ENCODE results near the gene PCTP. TPM values are rescaled to one million over a fixed set of nuclear protein-coding genes. Genes with fewer than 3 reads are reported as not detected.

PCTP gene
- total RNA-seq: 15.2 and 18.3 TPM in 2 replicates

DNA sequence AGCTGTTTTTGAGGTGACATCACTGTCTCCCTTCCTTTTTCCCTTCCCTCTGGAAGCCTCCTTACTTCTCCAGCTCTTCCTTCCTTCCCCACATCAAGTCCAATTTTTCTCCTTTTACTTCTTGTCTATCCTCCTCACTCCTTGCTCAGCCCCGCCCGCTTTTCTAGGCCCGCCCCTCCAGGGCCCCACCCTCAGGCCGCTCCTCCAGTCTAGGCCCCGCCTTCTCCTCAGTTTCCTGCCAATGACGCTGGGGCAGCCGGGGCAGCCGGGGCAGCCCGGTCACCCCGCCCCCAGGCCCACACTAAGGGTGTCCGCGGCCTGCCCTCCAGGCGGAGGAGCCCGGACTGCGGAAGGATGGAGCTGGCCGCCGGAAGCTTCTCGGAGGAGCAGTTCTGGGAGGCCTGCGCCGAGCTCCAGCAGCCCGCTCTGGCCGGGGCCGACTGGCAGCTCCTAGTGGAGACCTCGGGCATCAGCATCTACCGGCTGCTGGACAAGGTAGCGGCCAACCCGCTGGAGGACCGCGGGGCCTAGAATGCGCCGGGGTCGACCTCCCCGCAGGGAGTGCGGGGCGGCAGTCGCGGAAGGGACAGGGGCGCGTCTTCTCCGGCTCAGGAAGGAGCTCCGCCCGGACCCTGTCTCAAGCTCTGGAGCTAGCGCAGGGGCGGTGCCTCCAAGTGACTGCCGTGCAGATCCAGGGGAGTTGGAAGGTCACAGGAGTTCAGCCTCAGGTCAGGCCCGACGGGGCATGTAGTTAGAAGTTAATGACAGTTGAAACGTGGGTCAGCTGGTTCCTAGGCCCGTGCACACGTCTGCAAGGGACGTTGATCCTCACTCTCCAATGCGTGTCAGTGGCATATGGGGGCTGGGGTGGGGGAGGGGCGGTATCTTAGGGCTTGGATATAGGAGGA is at the start of gene PCTP:
TSS of gene PCTP (plus strand) at position 302 of the 908 bp plus-strand sequence. CDS start at position 355, 53 bp downstream.

DNA sequence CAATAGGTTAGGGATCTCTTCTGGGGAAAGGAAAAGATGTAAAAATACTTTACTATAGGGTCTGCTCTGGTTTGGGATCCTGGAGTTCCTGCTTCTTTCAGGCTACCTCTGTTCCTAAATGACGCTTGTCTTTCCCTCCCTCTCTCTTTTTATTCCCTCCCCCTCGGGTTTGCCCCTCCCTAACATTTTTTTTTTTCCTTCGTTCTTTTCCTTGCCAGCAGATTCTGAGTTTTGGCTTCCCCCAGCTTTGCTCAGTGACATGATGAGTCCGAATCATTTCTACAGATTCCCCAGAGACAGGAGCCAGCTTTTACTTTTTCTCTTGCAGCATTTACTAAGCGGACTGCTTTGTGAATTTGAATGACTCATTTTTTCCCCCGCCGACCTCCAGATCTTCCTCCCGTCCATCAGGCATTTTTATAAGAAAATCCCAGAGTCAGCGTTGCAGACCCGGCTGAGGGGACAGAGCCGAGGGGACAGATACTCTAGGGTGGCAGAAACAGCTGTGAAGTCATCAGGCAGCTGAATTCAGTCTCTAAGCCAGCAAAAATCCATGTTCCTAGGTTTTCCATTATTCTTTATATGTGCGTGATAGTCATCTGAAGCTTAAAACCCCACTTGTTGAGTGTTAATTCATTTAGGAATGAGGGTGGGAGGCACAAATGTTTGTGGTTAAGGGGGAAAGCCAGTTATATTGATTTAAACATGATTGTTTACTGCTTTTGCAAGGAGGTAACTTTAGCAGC is 27.9 kb upstream of the PCTP start, which contains the start of gene TMEM100:
TSS of gene TMEM100 (minus strand) at position 123 of the 746 bp plus-strand sequence. CDS start 1,794 bp downstream, outside the sequence.

Other genes starting within 250 kb of the PCTP start
- gene SMIM36, start 239.6 kb upstream of the PCTP start, total RNA-seq: not detected in 2 replicates
- 2.7 and 3.4 TPM in 2 replicates for gene TMEM100, start 28.2 kb upstream of the PCTP start, total RNA-seq

Data from bronchus fibroblast of lung (primary cell).